GM12878 (cell line): ENCODE data around the gene LPIN3. TPM values are rescaled to one million over a fixed set of nuclear protein-coding genes. Genes with fewer than 3 reads are reported as not detected.

Source experiments
- ATAC-seq: fragments of 200-7000 bp; cut with Tn5 transposase; 3 replicates; pipeline ENCODE4 v1.9.1; 2020; ENCODE audit warnings: mild to moderate bottlenecking, moderate library complexity
- BruUV-seq: library from RNA; stranded (reverse); fragments of 400-500 nt; replicated peaks from 2 replicates; lab custom pipeline; 2021; lab: Mats Ljungman, UMichigan
- CTCF ChIA-PET: fragments of 300-600 bp; sonication (Branson Sonifier 250); formaldehyde crosslinking; extraction: SDS; loops from one replicate; lab custom pipeline; 2021; ENCODE audit warnings: inconsistent platforms; lab: Yijun Ruan, JAX
- POLR2A ChIA-PET: fragments of 350-600 bp; formaldehyde crosslinking; extraction: SDS; loops from one replicate; lab custom pipeline; 2021; ENCODE audit warnings: inconsistent platforms; lab: Charles Lee
- RAD21 ChIA-PET: fragments of 300-600 bp; sonication (Branson Sonifier 250); formaldehyde crosslinking; loops from one replicate; lab custom pipeline; 2023; ENCODE audit warnings: antibody characterized with exemption; ENCODE audit not compliant: unreplicated experiment; lab: Charles Lee
- SMC1A ChIA-PET: fragments of 300-600 bp; sonication (Branson Sonifier 250); formaldehyde crosslinking; loops from one replicate; lab custom pipeline; 2023; ENCODE audit not compliant: unreplicated experiment, uncharacterized antibody; lab: Charles Lee
- DNase-seq: peaks from one replicate; pipeline ENCODE4 v3.0.0-alpha.2; 2011; ENCODE audit warnings: low read depth, low spot score
- FAIRE-seq: peaks from 3 replicates; lab custom pipeline; 2011; peaks lifted over from hg19 to GRCh38; lab: Jason Lieb, UNC
- H2AFZ ChIP-seq: 2 replicates; pipeline ENCODE4 v1.6.0; 2011; ENCODE audit warnings: low read depth, low read length, control low read depth; ENCODE audit not compliant: control insufficient read depth
- H3K27ac ChIP-seq: 2 replicates; pipeline ENCODE4 v1.5.1; 2011; ENCODE audit warnings: control low read depth; ENCODE audit not compliant: control insufficient read depth, insufficient read depth
- H3K27me3 ChIP-seq, 2 experiments: replicated peaks in 1 of 2; 2 replicates each; pipeline versions ENCODE4 v1.6.0 to v1.6.1; 2011; ENCODE audit warnings: low read length in 1 of 2; ENCODE audit not compliant: control insufficient read depth in 2 of 2, insufficient read depth in 2 of 2
- H3K36me3 ChIP-seq, 2 experiments: 2 replicates each; pipeline ENCODE4 v1.5.1; 2011; ENCODE audit warnings: low read length in 1 of 2; ENCODE audit not compliant: control insufficient read depth in 2 of 2, insufficient read depth in 2 of 2
- H3K4me1 ChIP-seq: 2 replicates; pipeline ENCODE4 v1.6.1; 2011; ENCODE audit warnings: mild to moderate bottlenecking, low read length, moderate library complexity, mixed read lengths; ENCODE audit not compliant: control insufficient read depth, insufficient read depth
- H3K4me2 ChIP-seq: 2 replicates; pipeline ENCODE4 v1.6.0; 2011; ENCODE audit warnings: control low read depth; ENCODE audit not compliant: control insufficient read depth, insufficient read depth
- H3K4me3 ChIP-seq: fragments of 200-600 bp; sonication (generic); 2 replicates; pipeline ENCODE4 v1.5.1; 2016
- H3K79me2 ChIP-seq: 2 replicates; pipeline ENCODE4 v1.6.0; 2011; ENCODE audit warnings: low read length; ENCODE audit not compliant: control insufficient read depth, insufficient read depth
- H3K9ac ChIP-seq: 2 replicates; pipeline ENCODE4 v1.8.0; 2011; ENCODE audit warnings: low read length, control low read depth, mixed read lengths; ENCODE audit not compliant: control insufficient read depth, insufficient read depth
- H3K9me3 ChIP-seq: replicated peaks from 3 replicates; pipeline ENCODE4 v1.5.1; 2011; ENCODE audit warnings: mild to moderate bottlenecking, low read length; ENCODE audit not compliant: control insufficient read depth, insufficient read depth
- H4K20me1 ChIP-seq: 2 replicates; pipeline ENCODE4 v1.6.0; 2011; ENCODE audit not compliant: control insufficient read depth, insufficient read depth
- CBX5 ChIP-seq: sonication (generic); IDR thresholded peaks from 2 replicates; pipeline ENCODE4 v1.6.1; 2016; ENCODE audit warnings: low read depth, moderate library complexity, mild to moderate bottlenecking, inconsistent platforms
- ESRRA ChIP-seq: IDR thresholded peaks from 2 replicates; pipeline ENCODE4 v1.6.1; 2012; ENCODE audit warnings: mild to moderate bottlenecking, low read length, improper control_type of control experiment
- HDGF ChIP-seq: fragments of 450-650 bp; IDR thresholded peaks from 2 replicates; pipeline ENCODE4 v1.6.1; 2016; ENCODE audit warnings: antibody characterized with exemption
- IKZF2 ChIP-seq, 2 experiments: fragments of 450-650 bp; IDR thresholded peaks; 2 replicates each; pipeline ENCODE4 v1.6.1; 2017; ENCODE audit warnings: mild to moderate bottlenecking in 2 of 2, moderate library complexity in 2 of 2
- KDM1A ChIP-seq: fragments of 200-600 bp; sonication (generic); IDR thresholded peaks from 2 replicates; pipeline ENCODE4 v1.6.1; 2016; ENCODE audit warnings: borderline replicate concordance
- RFX5 ChIP-seq: IDR thresholded peaks from 2 replicates; pipeline ENCODE4 v1.6.1; 2011; ENCODE audit warnings: low read depth, low read length, improper control_type of control experiment
- SIX5 ChIP-seq: IDR thresholded peaks from 2 replicates; pipeline ENCODE4 v1.6.1; 2011; ENCODE audit warnings: mild to moderate bottlenecking, low read depth, low read length, moderate library complexity; ENCODE audit not compliant: severe bottlenecking
- SMAD1 ChIP-seq: fragments of 450-650 bp; IDR thresholded peaks from 2 replicates; pipeline ENCODE4 v1.6.1; 2018; ENCODE audit warnings: mild to moderate bottlenecking, low read depth; ENCODE audit not compliant: partially characterized antibody
- SMC3 ChIP-seq: IDR thresholded peaks from 2 replicates; pipeline ENCODE4 v1.6.1; 2011; ENCODE audit warnings: low read length, improper control_type of control experiment, borderline replicate concordance
- WGBS: methylation state at CpG from one replicate; pipeline ENCODE4 v1.1.6; 2016; ENCODE audit warnings: low lambda C conversion rate; ENCODE audit not compliant: insufficient replicate concordance, insufficient coverage; ENCODE audit errors: missing lambda C conversion rate; 5-methylcytosine and 5-hydroxymethylcytosine counted together
- in situ Hi-C: fragments of 300-500 bp; cut with MboI; formaldehyde crosslinking; loops from 9 replicates; pipeline ENCODE4 v1.14.3; 2018; ENCODE audit warnings: mixed read lengths
- intact Hi-C: fragments of 100-400 bp; cut with micrococcal nuclease; formaldehyde crosslinking; loops from one replicate; pipeline ENCODE4 v1.14.2; 2022; ENCODE audit not compliant: unreplicated experiment
- polyA plus RNA-seq, 11 experiments: library from polyadenylated mRNA; depleted of rRNA in 4 of 11; unstranded in 6 of 11; stranded (reverse) in 5 of 11; fragments of >200 nt; fragmentation: Nextera tagmentation in 4 of 11; fragmentation: Illumina TruSeq in 1 of 11; extraction: Ambion mirVana in 4 of 11; extraction: Trizol in 1 of 11; gene quantifications; 1 replicate in 1 of 11; 2 replicates in 10 of 11; pipeline versions ENCODE4 v1.2.1 to v1.2.3, GENCODE V29; 2011 to 2016; ENCODE audit warnings: inconsistent platforms in 2 of 11, missing spikeins in 2 of 11, low read depth in 1 of 11
- total RNA-seq, 4 experiments: library from RNA; depleted of rRNA in 3 of 4; stranded (reverse); fragments of >200 nt in 3 of 4; fragmentation: Illumina TruSeq in 1 of 4; extraction: Trizol in 1 of 4; gene quantifications; 2 replicates each; pipeline versions ENCODE4 v1.2.1 to v1.2.3, GENCODE V29; 2013 to 2021
- TF ChIP-seq, protein P1 (sequence below): IDR thresholded peaks from 2 replicates; pipeline ENCODE4 v1.6.1; 2012; ENCODE audit warnings: improper control_type of control experiment, low read depth, low read length; ENCODE audit not compliant: insufficient replicate concordance
- TF ChIP-seq, protein P2 (sequence below): fragments of 450-650 bp; IDR thresholded peaks from 2 replicates; pipeline ENCODE4 v1.6.1; 2016; ENCODE audit warnings: mild to moderate bottlenecking, moderate library complexity, borderline replicate concordance
- TF ChIP-seq, protein P3 (sequence below): IDR thresholded peaks from 2 replicates; pipeline ENCODE4 v1.6.1; 2011; ENCODE audit warnings: mild to moderate bottlenecking, low read depth, low read length, moderate library complexity; ENCODE audit not compliant: insufficient replicate concordance
- TF ChIP-seq, protein P4 (sequence below): IDR thresholded peaks from 2 replicates; pipeline ENCODE4 v1.6.1; 2011; ENCODE audit warnings: low read depth, low read length, improper control_type of control experiment, borderline replicate concordance

The LPIN3 gene
- total and polyA plus RNA-seq, 10 of the 15 experiments (the other 5 are each of a cell fraction or from before 2014, with no cell fraction given) = 0.13 to 1.3 (median 0.51) TPM

DNA sequence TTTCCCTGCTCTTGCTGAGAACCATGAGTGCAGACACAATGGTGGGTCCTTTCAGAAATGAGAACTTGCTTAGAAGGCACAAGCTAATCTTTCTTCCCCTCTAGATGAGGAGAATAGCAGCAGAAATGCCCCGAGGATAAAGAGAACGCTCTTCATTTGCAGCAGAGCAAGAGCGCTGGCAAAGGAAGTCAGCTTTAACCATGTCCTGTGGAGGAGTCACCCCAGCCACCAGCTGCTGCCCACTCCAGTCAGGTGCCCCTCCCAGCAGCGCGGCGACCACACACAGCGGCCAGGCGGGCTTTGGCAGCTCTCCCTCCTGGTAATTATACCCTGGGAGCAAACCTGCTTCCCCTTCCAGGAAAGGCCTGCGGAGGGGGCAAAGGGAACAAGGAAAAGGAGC, 68.4 kb downstream of the LPIN3 start:
- H3K4me3 ChIP-seq = no peak overlapping the region
- FAIRE-seq (no peak), ATAC-seq (no peak), DNase-seq (no peak)
- no TSS peak for BruUV-seq
- no peaks in the 10 kb centered on the region for H3K9me3 ChIP-seq
- H3K79me2 ChIP-seq = no peaks in the 10 kb centered on the region
- H2AFZ ChIP-seq = no peak overlapping the region
- no peak overlapping the region for H3K27ac ChIP-seq
- peaks cover 17% of the 10 kb centered on the region for H3K4me1 ChIP-seq
- H3K36me3 ChIP-seq = peaks cover 8 to 23% of the 10 kb centered on the region in 2 experiments
- ChIA-PET CTCF (no interaction called here), RAD21 (interaction anchor here (0.7 kb wide), 1 partner anchor 17 kb away, joined by 3 read pairs; no protein-coding TSS in a partner anchor), SMC1A (interaction anchor here (2.2 kb wide), 1 partner anchor 8 kb away, joined by 4 read pairs; no protein-coding TSS in a partner anchor), POLR2A (no interaction called here)
- in situ Hi-C loops = no loop called here
- no peaks in the 10 kb centered on the region for H4K20me1 ChIP-seq
- H3K9ac ChIP-seq = no peak overlapping the region
- intact Hi-C loops = no loop called here
- no peaks in the 10 kb centered on the region for H3K27me3 ChIP-seq
- H3K4me2 ChIP-seq = no peak overlapping the region
- 84% methylated on average over 9 of the region's 9 CpGs for WGBS
- TF ChIP-seq, protein P1, sequence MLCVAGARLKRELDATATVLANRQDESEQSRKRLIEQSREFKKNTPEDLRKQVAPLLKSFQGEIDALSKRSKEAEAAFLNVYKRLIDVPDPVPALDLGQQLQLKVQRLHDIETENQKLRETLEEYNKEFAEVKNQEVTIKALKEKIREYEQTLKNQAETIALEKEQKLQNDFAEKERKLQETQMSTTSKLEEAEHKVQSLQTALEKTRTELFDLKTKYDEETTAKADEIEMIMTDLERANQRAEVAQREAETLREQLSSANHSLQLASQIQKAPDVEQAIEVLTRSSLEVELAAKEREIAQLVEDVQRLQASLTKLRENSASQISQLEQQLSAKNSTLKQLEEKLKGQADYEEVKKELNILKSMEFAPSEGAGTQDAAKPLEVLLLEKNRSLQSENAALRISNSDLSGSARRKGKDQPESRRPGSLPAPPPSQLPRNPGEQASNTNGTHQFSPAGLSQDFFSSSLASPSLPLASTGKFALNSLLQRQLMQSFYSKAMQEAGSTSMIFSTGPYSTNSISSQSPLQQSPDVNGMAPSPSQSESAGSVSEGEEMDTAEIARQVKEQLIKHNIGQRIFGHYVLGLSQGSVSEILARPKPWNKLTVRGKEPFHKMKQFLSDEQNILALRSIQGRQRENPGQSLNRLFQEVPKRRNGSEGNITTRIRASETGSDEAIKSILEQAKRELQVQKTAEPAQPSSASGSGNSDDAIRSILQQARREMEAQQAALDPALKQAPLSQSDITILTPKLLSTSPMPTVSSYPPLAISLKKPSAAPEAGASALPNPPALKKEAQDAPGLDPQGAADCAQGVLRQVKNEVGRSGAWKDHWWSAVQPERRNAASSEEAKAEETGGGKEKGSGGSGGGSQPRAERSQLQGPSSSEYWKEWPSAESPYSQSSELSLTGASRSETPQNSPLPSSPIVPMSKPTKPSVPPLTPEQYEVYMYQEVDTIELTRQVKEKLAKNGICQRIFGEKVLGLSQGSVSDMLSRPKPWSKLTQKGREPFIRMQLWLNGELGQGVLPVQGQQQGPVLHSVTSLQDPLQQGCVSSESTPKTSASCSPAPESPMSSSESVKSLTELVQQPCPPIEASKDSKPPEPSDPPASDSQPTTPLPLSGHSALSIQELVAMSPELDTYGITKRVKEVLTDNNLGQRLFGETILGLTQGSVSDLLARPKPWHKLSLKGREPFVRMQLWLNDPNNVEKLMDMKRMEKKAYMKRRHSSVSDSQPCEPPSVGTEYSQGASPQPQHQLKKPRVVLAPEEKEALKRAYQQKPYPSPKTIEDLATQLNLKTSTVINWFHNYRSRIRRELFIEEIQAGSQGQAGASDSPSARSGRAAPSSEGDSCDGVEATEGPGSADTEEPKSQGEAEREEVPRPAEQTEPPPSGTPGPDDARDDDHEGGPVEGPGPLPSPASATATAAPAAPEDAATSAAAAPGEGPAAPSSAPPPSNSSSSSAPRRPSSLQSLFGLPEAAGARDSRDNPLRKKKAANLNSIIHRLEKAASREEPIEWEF = no peak
- no peak for TF ChIP-seq SMAD1
- TF ChIP-seq SMC3 = no peak
- TF ChIP-seq, protein P2, sequence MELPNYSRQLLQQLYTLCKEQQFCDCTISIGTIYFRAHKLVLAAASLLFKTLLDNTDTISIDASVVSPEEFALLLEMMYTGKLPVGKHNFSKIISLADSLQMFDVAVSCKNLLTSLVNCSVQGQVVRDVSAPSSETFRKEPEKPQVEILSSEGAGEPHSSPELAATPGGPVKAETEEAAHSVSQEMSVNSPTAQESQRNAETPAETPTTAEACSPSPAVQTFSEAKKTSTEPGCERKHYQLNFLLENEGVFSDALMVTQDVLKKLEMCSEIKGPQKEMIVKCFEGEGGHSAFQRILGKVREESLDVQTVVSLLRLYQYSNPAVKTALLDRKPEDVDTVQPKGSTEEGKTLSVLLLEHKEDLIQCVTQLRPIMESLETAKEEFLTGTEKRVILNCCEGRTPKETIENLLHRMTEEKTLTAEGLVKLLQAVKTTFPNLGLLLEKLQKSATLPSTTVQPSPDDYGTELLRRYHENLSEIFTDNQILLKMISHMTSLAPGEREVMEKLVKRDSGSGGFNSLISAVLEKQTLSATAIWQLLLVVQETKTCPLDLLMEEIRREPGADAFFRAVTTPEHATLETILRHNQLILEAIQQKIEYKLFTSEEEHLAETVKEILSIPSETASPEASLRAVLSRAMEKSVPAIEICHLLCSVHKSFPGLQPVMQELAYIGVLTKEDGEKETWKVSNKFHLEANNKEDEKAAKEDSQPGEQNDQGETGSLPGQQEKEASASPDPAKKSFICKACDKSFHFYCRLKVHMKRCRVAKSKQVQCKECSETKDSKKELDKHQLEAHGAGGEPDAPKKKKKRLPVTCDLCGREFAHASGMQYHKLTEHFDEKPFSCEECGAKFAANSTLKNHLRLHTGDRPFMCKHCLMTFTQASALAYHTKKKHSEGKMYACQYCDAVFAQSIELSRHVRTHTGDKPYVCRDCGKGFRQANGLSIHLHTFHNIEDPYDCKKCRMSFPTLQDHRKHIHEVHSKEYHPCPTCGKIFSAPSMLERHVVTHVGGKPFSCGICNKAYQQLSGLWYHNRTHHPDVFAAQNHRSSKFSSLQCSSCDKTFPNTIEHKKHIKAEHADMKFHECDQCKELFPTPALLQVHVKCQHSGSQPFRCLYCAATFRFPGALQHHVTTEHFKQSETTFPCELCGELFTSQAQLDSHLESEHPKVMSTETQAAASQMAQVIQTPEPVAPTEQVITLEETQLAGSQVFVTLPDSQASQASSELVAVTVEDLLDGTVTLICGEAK = no peak
- no peak for TF ChIP-seq IKZF2 (IDR thresholded peaks at IDR 0.05)
- no peak for TF ChIP-seq CBX5
- no peak for TF ChIP-seq SIX5
- TF ChIP-seq, protein P3, sequence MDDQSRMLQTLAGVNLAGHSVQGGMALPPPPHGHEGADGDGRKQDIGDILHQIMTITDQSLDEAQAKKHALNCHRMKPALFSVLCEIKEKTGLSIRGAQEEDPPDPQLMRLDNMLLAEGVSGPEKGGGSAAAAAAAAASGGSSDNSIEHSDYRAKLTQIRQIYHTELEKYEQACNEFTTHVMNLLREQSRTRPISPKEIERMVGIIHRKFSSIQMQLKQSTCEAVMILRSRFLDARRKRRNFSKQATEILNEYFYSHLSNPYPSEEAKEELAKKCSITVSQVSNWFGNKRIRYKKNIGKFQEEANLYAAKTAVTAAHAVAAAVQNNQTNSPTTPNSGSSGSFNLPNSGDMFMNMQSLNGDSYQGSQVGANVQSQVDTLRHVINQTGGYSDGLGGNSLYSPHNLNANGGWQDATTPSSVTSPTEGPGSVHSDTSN = no peak
- TF ChIP-seq KDM1A = no peak
- TF ChIP-seq ESRRA = no peak
- no peak for TF ChIP-seq HDGF
- no peak for TF ChIP-seq RFX5
- TF ChIP-seq, protein P4, sequence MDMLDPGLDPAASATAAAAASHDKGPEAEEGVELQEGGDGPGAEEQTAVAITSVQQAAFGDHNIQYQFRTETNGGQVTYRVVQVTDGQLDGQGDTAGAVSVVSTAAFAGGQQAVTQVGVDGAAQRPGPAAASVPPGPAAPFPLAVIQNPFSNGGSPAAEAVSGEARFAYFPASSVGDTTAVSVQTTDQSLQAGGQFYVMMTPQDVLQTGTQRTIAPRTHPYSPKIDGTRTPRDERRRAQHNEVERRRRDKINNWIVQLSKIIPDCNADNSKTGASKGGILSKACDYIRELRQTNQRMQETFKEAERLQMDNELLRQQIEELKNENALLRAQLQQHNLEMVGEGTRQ = no peak
